ENCODE measurements around the gene TM9SF1. TPM values are rescaled to one million over a fixed set of nuclear protein-coding genes. Genes with fewer than 3 reads are reported as not detected.

TM9SF1 gene
- total RNA-seq, 1 experiment from 2014 or later: 44.7 TPM

GRCh38 chr14:24179961-24180796, 15.1 kb downstream of the TM9SF1 start:
- TF ChIP-seq TCF7L2 (IDR thresholded peaks at IDR 0.05; ENCODE audit: low read depth, low read length): no peak
- no peak for TF ChIP-seq POLR2AphosphoS5 (IDR thresholded peaks at IDR 0.05; ENCODE audit: low read depth, low read length)
- no peak for TF ChIP-seq CTCF (IDR thresholded peaks at IDR 0.05)
- TF ChIP-seq REST (IDR thresholded peaks at IDR 0.05; ENCODE audit: insufficient read depth in 1 of 2, low read depth in 2 of 2, low read length in 1 of 2): no peak
- Histone ChIP-seq H3K36me3 (ENCODE audit: control insufficient read depth, insufficient read depth, low read length) (no peaks in the 10 kb centered on the region), H3K4me1 (ENCODE audit: control insufficient read depth, insufficient read depth, low read length) (no peaks in the 10 kb centered on the region; the same call in 1 of the 2 replicates), H3K27me3 (ENCODE audit: control insufficient read depth, insufficient read depth, low read length) (no peaks in the 10 kb centered on the region), H3K4me3 (ENCODE audit: low read depth in 2 of 2, low read length in 2 of 2) (no peak overlapping the region), H3K9me3 (ENCODE audit: control insufficient read depth, insufficient read depth, low read depth, low read length) (no peaks in the 10 kb centered on the region), H3K27ac (ENCODE audit: low read length) (no peak overlapping the region)
- POLR2A ChIA-PET: no interaction called here
- BruUV-seq (replicated peaks): no TSS peak
- ATAC-seq (no peak), DNase-seq (ENCODE audit: low read depth, low spot score) (no peak)
- CTCF ChIA-PET: no interaction called here
- in situ Hi-C loops (cut with HindIII; ENCODE audit: low pct_unique_long_range_greater_than_20kb, low sequenced_read_pairs) (no loop called here), intact Hi-C loops (cut with micrococcal nuclease; ENCODE audit: unreplicated experiment) (no loop called here)

- Histone ChIP-seq H3K4me1 (ENCODE audit: control insufficient read depth, insufficient read depth, low read length) (no peaks in the 10 kb centered on the region; the same call in 1 of the 2 replicates), H3K4me3 (ENCODE audit: low read depth in 2 of 2, low read length in 2 of 2) (no peak overlapping the region), H3K27ac (ENCODE audit: low read length) (no peak overlapping the region), H3K9me3 (ENCODE audit: control insufficient read depth, insufficient read depth, low read depth, low read length) (no peaks in the 10 kb centered on the region), H3K36me3 (ENCODE audit: control insufficient read depth, insufficient read depth, low read length) (no peaks in the 10 kb centered on the region), H3K27me3 (ENCODE audit: control insufficient read depth, insufficient read depth, low read length) (no peaks in the 10 kb centered on the region)
- intact Hi-C loops (cut with micrococcal nuclease; ENCODE audit: unreplicated experiment) (no loop called here), in situ Hi-C loops (cut with HindIII; ENCODE audit: low pct_unique_long_range_greater_than_20kb, low sequenced_read_pairs) (no loop called here)
- ChIA-PET CTCF (no interaction called here), POLR2A (no interaction called here)
- BruUV-seq (replicated peaks): no TSS peak
- ATAC-seq (no peak; the same call in 1 of the 2 replicates), DNase-seq (ENCODE audit: low read depth, low spot score) (no peak)
- TF ChIP-seq POLR2AphosphoS5 (IDR thresholded peaks at IDR 0.05; ENCODE audit: low read depth, low read length) (no peak), REST (IDR thresholded peaks at IDR 0.05; ENCODE audit: insufficient read depth in 1 of 2, low read depth in 2 of 2, low read length in 1 of 2) (no peak), CTCF (IDR thresholded peaks at IDR 0.05) (no peak), TCF7L2 (IDR thresholded peaks at IDR 0.05; ENCODE audit: low read depth, low read length) (no peak), SIN3A (IDR thresholded peaks at IDR 0.05; ENCODE audit: borderline replicate concordance, insufficient read depth, low read depth, low read length) (no peak)
Measured at GRCh38 chr14:24179294-24179960, 15.8 kb downstream of the TM9SF1 start.

All from Panc1 (cell line).